NCI-H2029 treated with DMSO at 0.1 percent for 48 hours (cell line): ENCODE measurements around the gene MRPL14.
"Not testable (repeated sequence)": the region's sequence is repeated elsewhere in the genome, so short reads cannot be mapped to it uniquely, and the experiment has no call there.

ENCODE experiments used
- DNase-seq: peaks from one replicate; lab custom pipeline; 2025; lab: John Stamatoyannopoulos, UW

The MRPL14 gene

DNA sequence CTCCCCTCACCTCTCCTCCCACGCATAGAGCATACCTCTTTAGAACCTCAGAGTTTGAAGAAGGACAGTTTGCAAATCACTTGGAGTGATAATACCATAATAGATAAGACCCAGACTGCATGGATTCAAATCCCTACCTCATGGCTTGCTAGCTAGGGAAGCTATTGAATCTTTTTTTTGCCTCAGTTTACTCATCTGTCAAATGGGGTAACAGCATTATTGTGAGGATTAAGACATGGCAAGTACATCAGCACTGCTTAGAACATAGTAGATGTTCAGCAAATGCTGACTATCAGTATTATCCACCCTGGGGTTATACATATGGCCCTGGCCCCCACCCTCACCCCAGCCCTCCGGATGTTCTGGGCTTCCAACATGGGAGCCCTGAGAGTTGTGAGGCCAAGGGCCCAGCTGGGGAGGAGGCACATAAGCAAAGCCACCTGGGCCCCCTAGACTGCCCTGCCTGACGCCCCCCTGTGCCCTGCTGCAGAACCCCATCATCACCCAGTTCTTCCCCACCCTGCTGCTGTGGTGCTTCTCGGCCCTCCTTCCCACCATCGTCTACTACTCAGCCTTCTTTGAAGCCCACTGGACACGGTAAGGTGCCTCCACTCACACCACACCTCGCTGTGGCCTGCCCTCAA is 22.2 kb upstream of the MRPL14 start:
- no peak for DNase-seq

DNA sequence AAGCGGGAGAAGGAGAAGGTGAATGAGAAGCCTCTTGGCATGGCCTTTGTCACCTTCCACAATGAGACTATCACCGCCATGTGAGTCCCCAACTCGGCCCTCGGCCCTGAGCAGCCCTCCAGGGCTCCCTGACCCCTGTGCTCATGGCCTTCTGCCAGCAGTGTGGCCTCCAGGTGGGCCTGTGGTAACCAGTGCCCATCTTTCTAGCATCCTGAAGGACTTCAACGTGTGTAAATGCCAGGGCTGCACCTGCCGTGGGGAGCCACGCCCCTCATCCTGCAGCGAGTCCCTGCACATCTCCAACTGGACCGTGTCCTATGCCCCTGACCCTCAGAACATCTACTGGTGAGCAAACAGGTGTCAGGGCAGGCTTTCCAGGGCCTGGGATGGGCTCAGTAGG is 21.1 kb upstream of the MRPL14 start:
- no peak for DNase-seq

DNA sequence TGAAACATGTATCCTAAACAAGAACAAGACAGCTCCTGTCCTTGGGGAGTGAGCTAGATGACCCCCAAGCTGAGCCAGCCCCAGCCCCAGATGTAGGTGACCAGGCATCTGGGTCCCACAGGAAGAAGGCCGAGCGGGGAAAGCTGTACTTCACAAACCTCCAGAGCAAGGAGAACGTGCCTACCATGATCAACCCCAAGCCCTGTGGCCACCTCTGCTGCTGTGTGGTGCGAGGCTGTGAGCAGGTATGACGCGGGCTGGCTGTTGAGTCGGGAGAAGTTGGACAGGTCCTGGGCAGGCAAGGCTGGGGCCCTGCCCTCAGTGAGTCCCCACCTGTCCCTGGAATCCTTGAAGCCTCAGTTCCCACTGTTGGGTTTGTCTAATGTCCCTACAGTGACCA is 20.0 kb upstream of the MRPL14 start:
- no peak for DNase-seq

DNA sequence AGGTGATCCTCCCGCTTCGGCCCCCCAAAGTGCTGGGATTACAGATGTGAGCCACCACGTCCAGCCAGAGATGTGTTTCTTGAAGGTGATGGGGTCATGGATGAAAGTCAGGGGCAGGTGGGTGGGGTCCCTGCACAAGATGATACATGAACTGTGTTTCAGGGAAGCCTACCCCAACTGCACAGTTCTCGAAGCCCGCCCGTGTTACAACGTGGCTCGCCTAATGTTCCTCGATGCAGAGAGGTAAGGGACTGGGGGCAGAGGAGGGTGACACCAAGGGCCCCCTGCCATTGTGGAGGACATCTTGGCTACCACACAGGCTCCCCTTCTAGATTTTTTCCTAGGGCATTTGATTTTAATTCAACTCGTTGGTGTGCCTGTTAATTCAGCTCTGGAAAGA is 19.4 kb upstream of the MRPL14 start:
- DNase-seq: no peak

DNA sequence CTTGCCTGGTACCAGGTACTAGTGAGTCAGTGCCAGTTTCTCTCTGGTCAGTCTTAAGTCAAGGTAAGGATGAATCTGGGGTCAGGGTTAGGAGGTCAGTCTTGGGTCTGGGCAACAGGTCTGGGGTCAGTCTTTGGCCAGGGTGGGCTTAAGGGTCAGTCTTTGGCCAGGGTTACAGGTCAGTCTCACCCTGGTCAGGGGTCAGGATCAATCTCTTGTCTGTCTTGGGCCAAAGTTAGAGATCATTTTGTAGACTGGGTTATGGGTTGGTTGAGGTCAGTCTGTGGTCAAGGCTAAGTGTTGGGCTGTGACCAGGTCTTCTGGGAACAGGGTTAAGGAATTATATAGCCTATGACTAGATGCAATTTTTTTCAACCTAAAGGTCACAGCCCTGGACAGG is 18.6 kb upstream of the MRPL14 start:
- no peak for DNase-seq

DNA sequence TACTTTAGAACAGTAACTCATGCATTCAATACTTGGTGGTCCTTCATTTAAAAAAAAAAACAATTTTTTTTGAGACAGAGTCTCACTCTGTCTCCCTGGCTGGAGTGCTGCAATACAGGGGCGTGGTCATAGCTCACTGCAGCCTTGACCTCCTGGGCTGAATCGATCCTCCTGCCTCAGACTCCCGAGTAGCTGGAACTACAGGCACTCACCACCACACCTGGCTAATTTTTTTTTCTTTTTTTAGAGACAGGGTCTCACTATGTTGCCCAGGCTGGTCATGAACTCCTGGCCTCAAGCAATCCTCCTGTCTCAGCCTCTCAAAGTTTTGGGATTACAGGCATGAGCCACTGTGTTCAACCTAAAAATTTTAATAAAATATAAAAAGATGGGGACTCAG is 17.3 kb upstream of the MRPL14 start:
- DNase-seq: not testable (repeated sequence)

DNA sequence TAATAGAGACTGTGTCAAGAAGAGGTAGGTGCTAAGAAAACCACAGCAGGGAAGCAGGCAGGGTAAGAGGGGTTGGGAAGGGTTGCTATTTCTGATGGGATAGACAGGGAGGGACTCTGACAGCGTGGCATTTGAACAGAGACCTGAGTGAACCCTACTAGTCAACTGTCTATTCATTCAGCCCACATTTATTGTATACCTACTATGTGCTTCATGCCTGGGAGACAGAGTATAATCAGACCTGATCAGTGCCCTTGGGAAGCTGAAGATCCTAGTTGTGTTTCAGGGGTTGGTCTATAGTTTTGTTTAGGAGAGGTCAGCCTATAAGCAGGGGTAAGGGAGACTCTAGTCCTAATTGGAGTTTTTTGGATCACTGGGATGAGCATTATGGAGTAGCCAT is 16.5 kb upstream of the MRPL14 start:
- no peak for DNase-seq

DNA sequence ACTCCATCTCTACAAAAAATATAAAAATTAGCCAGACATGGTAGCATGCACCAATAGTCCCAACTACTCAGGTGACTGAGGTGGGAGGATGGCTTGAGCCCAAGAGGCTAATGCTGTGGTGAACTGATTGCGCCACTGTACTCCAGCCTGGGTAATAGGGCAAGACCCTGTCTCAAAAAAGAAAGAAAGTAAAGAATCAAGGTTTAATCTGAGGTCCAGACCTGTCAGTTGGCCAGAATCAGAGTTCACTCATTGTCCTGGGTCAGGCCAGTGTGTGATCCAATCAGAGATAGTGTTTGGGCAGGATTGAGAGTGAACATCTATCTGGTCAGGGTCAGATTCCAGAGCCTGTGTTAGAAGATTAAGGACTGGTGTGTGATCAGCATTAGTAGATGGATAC is 15.6 kb upstream of the MRPL14 start:
- DNase-seq: no peak

DNA sequence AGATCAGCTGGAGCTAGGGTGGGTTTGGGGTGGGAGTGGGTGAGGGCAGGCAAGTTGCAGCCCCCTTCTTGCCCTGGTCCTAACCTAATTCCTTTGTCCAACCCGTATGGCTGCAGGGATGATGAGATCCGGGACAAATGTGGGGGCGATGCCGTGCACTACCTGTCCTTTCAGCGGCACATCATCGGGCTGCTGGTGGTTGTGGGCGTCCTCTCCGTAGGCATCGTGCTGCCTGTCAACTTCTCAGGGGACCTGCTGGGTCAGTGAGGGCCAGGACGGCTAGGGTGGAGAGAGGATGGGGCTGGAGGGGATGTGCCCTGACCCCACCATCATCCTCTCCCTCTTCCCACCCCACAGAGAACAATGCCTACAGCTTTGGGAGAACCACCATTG is 12.1 kb upstream of the MRPL14 start:
- DNase-seq: no peak

DNA sequence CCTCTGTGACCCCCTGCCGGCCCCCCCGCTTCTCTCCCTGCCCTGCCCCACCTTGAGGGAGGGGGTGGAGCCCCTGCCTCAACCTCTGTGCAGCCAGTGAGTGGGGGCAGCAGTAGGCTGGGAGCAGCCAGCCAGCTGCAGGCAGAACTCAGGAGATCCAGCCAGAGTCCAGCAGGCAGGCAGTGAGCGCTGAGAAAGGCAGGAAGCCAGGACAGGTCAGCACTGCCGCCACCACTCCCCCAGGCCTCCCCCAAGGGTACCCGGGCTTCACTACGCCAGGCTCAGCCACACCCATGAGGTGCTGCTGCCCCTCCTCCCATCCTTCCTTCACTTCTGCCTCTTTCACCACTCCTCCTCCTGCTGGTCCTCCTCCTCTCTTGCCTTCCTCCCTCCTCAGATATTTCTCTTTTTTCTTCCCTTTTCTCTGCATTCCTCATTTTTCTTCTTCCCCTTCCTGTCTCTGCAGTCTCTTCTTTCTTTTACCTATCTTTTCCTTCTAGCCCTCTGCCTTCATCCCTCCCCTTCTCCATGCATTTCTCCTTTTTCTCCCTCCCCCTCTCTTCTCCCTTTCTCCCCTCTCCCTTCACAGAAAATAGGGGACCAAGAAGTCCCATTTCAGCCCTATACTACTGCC is 11.6 kb upstream of the MRPL14 start:
- DNase-seq: no peak

DNA sequence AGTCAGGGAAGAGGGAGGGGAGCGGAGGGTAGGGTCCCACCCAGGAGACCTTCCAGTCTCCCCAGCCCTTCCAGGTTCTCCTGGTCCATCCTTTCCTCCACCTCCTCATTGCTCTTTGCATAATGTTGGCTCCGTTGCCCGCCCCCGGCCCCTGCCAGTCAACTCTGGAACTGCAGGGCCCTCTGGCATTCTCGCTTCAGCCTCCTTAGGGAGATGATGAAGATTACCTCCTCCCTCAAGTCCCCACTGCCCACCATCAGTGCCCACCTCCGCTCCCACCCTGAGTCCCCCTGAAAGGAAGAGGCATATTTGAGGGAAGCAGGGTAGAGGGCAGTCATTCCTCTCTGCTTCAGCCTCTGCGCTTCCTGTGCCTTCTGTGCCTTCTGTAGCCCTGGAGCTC is 8.6 kb upstream of the MRPL14 start:
- DNase-seq: no peak

DNA sequence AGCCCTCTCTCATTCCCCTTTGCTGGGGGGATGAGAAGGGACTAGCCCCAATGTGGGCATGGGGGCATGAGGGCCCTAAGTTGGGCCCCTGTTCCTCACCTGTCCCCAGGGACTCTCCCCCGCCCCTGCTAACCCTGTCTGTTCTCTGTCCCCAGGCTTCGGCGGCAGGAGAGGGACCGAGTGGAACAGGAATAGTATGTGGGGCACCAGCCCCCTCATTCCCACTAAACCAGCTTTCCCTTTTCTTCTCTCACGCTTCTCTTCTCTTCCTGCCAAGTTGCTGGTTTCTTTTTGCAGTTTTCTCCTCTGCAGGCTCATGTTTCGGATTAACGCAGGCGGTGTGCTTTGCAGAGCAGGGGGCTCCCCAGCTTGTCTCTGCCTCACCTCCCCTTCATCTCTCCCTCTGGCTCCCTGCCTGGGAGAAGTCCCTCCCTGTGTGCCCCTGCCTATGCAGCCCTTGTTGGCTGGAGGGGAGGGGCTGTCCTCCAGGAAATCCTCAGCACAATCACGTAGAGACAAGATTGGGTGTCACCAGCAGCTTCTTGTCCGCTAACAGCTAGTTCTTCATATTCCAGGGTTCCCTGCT is 8.0 kb upstream of the MRPL14 start:
- no peak for DNase-seq

DNA sequence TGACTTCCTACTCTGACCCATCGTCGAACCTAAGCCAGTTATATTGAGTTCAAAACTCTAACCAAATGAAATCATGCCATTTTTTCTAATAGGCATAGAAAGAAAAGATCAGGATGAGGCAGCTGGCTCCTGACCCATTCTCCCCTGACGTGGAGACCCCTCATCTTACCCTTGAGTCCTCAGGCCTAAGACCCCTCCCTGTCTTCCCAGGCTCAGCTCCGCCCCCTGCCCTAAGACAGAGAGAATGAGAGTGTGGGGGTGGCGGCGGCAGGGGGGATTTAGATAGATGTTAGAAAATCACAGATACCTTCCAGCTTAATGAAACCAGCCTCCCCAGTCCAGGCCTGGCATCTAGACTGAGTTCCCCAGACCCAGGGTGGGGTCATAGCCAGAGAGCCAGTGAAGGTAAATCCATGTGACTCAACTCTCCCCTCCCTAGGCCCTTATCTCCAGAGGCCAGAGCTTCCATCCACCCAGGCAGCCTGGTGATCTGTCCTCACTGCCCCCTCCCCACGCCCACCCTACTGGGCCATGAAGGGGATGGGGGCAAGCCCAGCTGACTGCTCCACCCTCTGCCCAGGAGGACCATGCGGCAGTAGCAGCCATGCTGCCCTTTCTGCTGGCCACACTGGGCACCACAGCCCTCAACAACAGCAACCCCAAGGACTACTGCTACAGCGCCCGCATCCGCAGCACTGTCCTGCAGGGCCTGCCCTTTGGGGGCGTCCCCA is 6.9 kb upstream of the MRPL14 start:
- DNase-seq: no peak

DNA sequence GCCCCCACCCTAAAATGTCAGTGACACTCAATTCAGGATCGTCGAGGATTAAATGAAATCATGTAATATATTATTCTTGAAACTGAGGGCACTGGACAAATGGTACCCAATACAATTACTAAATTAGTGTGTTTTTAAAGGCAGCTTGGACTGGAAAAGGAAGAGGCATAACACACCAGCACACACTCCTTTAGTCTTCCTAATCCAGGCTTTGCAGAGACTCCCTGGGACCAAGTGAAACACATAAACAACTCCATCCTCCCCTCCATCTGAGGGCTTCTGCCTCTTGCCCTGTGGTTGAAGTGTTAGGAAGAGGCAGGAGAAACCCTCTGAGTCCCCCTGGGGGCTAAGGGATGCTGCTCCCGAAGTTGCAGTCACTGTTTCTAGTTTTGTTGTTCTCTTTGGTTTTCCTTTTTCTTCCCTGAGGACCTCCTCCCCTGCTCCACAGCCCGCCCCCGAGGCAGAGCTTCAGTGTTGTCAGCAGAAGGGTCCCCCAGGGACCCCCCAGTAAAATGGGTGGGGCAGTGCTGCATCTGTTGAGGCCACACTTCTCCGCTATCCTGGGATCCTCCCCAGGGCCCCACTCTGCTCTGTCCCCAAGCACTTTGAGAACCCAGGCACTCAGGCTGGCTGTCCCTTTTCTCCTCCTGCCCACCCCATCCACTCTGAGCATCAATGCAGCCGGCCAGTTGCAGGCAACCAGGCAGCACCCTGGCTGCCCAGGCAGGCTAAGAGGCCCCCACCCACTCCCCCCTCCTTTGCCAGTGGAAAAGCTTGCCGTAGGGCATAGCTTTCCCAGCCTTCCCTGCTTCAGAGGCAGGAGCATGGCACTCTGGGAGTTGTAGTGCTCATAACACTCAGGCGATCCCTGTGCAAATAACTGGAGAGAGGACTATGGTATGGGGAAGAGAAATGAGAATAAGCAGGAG is 6.0 kb upstream of the MRPL14 start:
- DNase-seq: peak; percentile 57

DNA sequence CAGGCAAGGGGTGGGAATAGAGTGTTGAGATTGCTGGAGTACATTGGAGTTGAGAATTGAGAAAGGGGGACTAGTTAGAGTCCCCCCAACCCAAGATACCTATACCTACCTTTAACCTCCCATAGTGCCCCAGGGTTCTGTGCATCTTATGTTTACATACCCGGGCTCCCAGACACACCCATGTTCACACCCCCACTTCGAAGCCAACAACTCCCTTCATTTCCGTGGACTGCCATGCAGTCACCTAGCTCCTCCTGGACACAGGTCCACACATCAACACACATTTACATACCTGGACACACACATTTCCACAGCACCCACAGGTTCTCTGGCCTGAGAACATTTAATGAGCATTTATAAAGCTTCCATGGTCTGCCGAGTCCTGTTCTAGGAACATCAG is 5.2 kb upstream of the MRPL14 start:
- no peak for DNase-seq

DNA sequence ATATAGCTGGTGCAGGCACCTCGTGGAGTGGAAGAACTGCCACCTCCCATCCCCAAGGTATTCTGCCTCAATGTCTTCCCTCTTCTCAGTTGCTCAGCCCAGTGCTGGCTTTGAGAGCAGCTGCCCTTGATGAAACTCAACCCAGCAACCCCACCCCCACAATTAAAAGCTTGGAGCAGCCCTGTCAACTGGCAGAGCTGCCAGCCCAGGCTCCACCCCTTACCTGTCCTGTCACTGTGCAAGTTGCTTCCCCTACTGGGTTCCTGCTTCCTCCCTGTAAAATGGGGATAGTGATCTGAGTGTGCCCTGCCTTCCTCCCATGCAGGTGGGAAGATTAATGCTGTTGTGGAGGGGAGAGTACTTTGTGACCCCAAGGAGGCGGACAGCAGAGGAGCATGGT is 4.6 kb upstream of the MRPL14 start:
- DNase-seq: peak; percentile 35

DNA sequence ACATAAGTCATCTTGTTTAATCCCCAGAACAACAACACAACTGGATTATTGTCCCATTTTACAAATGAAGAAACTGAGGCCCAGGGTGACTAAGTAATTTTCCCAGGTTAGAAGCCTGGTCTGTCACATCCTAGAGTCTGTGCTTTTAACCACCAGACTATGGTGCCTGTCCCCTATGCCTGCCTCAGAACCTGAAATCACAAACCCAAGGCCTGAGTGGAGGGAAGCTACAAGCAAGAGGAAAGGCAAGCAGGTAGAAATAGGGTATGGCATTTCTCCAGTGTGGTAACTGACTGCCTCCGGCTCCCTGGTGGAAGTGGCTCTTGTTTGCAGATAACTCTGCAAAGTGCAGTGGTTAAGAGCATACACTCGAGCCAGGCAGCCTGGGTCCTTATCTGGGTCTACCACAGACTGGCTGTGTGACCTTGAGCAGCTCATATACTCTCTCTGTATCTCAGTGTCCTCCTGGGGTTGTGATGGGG is 2.6 kb upstream of the MRPL14 start:
- no peak for DNase-seq

DNA sequence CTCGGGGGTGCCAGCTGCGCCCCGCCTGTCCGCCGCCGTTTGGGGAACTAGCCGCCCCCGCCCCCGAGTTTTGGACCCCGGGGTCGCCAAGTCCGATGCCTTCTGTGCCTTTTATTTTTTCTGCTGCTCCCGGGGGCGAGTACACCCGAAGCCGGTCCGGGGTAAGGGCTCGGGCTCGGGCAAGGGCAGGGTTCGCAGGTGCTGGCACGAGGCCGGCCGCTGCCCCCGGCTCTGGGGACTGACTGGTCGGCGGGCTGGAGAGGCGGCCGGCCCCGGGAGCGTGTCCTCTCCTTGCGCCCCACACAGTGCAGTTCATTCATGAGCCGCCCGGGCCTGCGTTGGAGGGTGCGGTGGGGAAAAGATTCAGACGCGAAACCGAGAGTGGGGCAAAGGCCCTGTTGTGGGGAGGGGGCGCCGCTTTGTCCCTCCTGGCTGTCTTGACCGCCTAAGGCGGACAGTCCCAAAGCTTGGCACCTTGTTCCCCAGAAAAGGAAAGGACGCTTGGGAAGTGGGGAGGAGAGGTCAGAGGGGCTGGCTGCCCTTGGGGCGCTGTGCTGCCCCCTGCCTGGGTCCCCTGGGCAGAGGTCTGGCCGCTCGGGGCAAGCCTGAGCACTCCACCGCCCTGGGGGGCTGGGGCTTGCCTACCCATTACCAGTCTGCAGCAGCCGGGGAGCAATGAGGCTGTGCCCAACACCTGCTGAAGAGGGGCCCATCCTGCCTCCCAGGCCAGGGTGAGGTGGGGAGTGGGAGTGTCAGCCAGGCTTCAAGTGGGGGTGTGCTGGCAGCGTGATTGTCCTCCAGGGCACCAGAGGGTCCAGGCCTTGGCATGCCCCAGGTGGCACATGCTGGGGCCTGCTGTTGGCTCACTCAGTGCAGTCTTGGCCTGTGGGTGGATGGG is 1.0 kb upstream of the MRPL14 start:
- DNase-seq: no peak

DNA sequence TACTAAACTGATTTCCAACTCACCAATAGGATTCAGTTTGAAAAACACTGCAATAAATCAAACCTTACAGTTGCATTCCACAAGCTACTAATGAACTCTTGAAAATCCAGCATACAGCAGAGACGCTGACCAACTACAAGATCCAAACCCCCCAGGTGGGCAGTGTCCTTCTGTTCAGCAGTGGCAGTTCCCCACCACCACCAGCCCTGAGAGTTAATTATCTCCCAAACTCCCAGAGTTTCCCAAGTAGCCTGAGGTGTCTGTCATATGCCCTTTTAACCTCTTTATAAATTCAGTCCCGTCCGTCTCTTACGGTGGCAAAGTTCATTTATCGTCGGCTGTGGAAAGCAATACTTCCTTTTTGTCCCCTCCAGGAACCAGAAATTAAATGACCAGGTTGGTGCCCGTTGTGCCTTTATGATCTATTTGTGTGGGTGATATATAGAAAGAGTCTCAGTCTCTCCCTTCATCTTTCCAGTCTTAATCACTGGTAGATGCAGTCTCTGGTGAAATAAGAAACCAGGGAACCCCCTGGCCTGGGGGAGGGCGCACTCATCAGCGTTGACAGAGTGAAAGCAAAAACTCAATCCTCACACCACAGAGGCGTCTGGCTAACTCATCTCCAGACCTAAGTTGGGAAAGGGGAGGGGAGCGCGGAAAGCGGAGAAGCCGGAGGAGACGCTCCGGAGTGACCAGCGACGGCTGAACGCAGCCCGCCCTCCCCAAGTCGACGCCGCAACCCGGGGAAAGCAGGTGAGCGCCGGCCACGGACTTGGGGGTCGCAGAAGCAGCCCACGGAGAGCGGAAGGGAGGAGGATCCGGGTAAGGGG is 717 bp downstream of the MRPL14 start:
- DNase-seq: no peak

DNA sequence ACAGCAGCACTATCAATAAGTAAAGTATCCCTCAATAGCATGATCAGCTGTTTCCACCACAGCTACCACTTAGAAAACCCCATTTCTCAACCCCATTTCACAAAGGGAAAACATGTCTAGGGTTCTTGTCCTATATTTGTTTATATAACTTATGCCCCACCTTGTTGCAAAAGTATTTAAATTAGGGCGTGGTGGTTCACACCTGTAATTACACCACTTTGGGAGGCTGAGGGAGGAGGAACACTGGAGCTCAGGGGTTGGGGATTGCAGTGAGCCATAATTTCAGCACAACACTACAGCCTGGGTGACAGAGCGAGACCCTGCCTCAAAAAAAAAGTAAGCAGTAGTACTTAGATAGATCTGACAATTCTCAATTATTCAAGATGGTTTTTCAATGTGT is 3.7 kb downstream of the MRPL14 start:
- no peak for DNase-seq
